Activated CD4-positive, alpha-beta T cell treated with anti-CD3 and anti-CD28 coated beads, Interleukin-2, amount 50 U/mL, for 16 hours (primary cell): ENCODE results near the gene SLC16A10.
"Not testable (repeated sequence)": the region's sequence is repeated elsewhere in the genome, so short reads cannot be mapped to it uniquely, and the experiment has no call there.

Experiments
- DNase-seq: peaks from one replicate; pipeline ENCODE4 v3.0.0-alpha.2; 2020

Gene SLC16A10

DNA sequence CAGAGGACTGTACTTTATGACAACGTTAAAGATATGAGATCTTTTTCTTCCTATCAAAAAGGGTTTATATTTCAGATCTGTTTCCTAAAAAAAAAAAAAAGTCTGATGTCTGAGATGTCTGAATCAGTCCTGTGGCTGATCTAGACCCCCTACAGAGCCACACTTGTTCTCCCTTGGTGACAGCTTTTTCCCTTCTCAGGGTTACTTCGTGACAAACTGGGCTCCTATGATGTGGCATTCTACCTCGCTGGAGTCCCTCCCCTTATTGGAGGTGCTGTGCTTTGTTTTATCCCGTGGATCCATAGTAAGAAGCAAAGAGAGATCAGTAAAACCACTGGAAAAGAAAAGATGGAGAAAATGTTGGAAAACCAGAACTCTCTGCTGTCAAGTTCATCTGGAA lies 134.5 kb downstream of the SLC16A10 start:
- DNase-seq, result no peak

DNA sequence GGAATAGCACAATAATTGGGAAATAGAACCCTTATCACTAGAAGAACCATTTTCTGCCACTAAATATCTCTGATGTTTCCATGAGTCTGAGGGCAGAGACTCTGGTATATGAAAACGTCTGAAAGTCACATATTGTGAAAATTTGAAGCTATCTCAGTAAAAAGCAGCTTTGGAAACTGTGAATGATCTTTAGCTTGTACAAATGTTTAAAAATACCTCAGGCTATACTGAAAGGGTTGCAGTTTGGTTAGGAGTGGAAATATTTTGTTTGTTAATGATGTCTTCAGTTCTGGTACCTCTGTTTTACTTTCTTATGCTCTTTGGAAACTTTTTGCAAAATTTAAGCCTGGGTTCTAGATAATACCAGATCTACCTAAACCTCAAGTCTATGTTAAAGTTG lies 135.0 kb downstream of the SLC16A10 start:
- DNase-seq, result no peak

DNA sequence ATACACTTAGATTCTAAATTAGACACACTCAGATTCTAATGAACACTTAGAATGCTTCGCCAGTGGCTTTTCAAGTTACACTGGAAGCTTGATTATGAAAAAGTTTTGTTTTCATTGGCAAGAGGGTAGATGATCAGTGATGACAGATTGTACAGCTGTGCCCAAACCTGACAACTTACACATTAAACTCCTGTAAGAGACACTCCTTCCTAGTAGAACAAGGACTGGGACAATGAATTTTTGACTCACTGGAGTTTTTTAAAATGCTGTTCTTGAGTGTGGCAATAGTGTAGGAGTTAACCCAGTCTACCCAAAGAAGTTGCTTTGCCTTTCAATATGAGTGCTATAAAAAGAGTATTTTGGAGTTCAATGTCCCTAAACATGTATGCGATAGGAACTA lies 140.8 kb downstream of the SLC16A10 start:
- DNase-seq, result no peak

DNA sequence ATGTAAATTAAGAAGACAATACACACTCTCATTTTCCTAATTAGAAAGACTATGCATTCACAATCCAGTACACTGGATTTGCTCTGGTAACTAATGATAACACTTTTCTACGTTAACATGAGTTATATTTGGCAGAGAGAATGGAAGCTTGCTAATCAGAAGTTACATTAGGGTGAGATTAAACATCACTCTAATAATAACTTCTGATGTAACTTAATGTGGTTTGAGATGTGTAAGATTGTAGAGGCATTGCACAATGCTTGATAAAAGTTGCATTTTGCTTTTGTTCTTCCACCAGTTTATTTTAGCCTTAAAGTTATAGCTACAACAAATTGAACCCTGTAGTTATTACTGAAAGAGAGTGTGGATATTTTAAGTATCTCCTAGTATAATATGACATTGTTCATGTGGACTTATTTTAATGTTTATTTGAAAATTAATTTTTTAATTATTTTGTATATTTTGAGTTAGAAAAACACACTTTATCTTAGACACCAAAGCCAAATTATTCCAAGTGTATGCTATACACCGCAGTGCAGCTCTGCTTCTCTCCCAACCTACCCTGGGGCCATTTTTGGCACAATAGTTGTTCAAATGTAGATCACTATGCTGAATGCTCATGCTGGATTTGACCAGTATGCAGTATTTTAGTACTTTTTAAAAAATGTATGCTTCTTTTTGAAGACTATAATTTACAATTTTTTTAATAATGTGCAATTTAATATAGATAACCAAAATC lies 143.2 kb downstream of the SLC16A10 start:
- DNase-seq, result no peak

DNA sequence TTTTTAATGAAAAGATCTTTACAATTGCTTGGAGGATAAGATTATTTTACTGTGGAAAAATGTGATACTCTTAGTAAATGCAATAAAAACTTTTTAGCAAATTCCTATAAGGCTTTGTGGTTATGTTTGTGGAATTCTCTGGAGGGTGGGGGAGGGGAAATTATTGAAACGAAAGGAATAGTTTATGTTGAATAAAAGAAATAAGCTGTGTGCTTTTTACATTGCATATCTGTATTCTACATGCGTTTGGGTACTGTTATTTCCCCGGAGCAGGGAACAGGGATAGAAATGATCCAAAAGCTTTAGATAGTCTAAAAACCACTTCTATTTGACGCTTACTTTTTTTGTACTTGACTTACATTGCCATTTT lies 143.8 kb downstream of the SLC16A10 start:
- DNase-seq, result no peak

DNA sequence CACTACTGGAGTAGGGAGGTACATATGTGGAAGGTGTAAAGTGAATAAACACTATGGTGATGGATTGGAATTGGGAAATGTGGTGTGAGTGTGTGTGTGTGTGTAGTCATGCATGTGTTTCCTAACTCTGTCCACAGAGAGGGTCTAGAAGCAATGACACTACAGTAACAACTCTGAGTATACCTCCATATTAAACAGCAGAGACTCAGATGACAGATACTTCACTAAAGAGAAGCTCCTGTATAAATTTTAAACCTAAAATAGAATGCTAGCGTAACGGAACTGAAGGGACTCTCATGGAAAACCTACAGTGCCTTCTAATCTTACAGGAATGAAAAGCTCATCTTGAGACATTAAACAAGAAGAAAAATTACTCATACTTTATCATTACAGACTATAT lies 150.5 kb downstream of the SLC16A10 start:
- DNase-seq, result no peak

DNA sequence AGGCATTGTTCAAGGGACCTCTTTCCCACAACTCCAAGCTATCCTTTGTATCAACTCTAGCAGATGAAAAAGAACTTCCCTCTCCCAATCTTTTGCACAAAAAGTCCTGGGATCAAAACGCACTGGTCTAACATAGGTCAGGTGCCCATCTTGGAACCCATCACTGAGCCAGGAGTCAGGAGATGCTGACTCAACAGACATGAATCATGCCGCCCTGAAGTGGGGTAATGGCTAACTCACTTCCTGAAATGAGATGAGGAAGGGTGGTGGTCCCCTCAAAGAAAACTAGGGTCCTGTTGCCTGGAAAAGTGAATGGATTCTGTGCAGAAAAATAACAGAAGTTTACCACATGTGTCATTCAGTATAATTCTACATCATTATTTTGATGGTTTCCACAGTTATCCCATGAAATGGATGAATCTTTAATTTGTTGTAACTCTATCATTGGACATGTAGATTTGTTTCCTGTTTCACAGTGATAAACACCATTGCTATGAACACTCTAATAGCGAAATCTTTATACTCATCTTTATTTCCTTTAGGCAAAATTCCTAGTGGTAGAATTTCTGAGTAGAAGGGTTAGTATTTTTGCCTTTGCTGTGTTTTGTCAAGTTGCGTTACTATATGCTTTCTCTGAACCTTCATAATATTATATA lies 151.3 kb downstream of the SLC16A10 start:
- DNase-seq, result no peak

DNA sequence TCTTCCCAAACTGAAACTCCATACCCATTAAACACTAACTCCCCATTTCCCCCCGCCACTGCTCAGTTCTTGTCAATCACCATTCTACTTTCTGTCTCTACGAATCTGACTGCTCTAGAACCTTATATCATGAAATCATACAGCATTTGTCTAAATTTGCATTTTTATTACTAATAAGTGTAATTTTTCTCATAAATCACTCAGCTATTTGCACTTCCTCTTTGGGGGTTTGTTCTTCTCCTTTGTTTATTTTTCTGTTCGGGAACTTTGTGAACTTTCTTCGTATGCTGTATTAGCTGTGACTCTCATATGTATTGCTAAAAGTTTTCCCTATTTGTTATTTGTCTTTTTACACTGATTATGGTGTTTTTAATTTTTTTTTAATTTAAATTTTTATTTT lies 152.2 kb downstream of the SLC16A10 start:
- no peak for DNase-seq

DNA sequence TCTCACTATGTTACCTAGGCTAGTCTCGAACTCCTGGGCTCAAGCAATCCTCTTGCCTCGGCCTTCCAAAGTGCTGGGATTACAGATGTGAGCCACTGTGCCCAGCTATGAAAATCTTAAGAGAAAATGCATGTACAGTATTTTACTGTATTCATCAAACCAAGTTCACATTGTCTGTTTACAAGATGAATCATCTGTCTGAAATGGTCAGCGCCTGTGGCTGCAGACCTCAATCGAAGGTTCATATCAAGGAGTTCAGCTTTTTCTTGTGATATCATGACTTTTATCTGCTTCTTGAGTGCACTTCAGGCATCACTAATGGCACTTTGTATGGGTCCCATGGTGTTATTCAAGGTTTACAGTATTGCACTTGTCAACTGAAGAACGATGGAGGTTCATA lies 155.1 kb downstream of the SLC16A10 start:
- no peak for DNase-seq

DNA sequence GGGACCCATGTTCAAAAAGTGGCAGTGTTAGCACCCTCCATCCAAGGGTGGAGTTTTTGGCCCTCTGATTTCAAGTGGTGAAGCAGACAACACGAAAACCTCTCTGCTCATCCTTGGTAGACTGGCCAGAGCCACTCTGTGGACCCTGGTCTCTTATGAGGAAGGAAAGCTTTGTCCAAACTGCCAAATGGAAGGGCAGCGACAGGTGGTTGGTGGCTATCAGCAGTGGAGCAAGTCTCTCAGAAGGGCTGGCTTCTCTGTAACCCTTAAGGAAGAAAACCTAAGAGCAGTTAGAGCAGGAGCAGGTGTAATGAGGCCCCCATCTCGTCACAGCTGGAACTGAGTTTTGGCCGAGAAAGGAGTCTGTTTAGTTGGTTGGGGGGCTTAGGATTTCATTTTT lies 155.8 kb downstream of the SLC16A10 start:
- no peak for DNase-seq

DNA sequence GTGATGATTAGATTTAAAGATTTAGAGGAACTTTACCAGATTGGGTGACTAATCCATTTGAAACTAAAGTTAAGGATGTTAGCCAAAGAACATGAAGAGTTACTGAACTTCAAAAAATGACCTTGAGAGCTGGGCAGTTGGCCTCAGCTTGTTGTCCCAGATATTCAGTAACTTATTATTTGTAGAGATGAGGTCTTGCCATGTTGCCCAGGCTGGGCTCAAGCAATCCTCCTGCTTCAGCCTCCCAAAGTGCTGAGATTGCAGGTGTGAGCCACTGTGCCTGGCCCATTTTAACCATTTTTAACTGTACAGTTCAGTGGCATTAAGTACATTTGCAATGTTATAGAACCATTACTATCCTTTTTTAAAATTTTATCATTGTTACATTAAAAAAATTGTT lies 161.5 kb downstream of the SLC16A10 start:
- no peak for DNase-seq

DNA sequence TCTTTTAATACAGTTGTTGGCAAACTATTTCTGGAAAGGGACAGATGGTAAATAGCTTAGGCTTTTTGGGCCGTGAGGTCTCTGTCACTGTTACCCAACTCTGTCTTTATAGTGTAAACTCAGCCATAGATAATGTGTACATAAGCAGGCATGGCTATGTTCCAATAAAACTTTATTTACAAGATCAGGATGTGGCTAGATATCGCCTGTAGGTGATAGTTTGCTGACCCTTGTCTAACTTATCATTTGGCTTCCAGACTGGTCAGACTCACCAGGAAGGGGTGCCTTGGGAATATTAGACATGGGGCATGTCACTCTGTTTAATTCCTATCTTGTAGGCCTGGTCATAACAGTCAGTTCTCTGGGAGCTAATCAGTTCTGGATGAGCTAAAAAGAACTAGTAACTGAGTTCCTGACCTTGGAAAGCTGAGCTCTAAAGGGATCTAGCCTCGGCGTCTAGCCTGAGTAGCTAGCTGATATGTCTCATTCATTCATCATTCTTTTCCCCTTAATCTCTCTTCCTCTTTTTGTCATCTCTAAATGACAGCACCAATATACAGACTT lies 163.6 kb downstream of the SLC16A10 start:
- no peak for DNase-seq

DNA sequence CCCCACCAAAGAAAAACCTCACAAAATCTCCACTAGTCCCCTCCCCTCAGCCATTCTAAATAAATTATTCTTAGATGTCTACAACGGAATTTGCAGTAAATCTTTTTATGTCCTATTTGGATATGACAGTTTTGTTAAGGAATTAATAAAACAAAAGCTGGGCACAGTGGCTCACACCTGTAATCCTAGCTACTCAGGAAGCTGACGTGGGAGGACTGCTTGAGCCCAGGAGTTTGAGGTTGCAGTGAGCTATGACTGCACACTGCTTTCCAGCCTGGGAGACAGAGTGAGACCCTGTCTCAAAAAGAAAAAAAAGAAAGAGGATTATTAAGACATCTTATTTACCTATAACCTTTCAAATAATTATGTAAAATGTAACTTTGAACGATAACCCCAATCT lies 165.4 kb downstream of the SLC16A10 start:
- DNase-seq, result no peak

DNA sequence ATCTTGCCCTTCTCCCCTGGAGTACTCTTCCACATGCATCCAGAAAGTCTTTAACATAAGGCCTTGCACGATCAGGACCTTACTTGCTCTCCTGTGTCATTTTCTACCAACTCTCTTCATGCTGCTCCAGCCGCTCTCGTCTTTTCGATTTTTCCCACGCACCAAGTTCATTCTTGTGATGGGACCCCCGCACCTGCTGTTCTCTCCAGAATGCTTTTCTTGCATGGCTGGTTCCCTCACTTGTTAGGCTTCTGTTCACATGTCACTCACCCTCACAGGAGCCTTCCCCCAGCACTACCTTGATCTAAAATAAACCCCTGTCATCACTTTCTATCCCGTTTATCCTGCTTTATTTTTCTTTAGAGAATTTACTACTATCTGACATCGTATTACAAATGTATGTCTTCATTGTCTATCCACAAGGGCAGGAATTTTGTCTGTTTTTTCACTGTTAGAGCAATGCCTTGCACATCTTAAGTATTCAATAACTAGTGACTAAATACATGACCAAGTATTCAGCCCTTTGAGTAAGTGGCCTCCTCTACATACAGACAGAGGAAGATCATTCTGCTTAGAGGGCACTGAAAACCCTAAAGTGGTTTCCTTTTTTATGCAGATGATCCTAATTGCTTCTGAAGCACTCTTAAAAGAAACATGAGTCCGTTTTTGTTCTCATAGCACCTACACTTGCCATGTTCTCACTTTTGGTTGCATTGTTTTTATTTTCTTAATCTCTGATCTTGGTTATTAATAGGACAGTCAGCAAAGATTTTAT lies 166.9 kb downstream of the SLC16A10 start:
- DNase-seq, result no peak

DNA sequence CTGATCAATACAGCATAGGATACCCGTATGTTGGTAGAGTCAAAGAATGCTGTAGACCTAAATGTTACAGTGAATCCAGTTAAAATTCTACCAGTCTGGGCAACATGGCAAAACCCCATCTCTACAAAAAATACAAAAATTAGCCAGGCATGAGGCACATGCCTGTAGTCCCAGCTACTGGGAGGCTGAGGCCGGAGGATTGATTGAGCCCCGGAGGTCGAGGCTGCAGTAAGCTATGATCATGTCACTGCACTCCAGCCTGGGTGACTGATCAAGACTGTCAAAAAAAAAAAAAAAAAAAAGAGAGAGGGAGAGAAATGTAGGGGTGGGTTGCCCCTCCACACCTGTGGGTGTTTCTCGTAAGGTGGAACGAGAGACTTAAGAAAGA lies 167.5 kb downstream of the SLC16A10 start:
- DNase-seq, result no peak

DNA sequence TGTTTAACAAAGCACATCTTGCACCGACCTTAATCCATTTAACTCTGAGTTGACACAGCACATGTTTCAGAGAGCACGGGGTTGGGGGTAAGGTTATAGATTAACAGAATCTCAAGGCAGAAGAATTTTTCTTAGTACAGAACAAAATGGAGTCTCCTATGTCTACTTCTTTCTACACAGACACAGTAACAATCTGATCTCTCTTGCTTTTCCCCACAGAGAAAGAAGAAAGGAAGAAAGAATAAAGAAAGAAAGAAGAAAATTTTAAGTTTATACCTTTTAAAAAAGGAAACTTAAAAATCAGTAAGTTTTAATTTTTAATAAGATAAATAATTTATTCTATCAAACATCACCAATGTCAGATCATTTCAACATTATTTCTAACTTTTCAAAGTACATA lies 168.5 kb downstream of the SLC16A10 start:
- not testable (repeated sequence) for DNase-seq

DNA sequence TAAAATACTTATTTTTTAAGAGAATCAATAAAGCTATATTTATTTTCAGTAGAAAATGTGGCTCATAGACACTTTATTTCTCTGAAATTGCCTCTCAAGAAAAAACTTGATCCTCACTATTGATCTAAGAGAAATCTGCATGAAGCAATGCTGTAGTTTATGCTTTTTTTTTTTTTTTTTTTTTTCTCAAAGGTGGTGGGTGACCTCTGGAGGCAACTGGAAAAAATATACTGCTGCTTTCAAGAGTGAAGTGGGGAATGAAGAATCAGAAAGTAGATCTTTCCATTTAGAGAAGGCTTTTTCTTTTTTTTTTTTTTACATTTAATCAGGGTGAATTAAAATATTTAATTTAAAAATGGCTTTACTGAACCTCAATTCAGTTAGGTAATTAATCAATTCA lies 169.3 kb downstream of the SLC16A10 start:
- no peak for DNase-seq

DNA sequence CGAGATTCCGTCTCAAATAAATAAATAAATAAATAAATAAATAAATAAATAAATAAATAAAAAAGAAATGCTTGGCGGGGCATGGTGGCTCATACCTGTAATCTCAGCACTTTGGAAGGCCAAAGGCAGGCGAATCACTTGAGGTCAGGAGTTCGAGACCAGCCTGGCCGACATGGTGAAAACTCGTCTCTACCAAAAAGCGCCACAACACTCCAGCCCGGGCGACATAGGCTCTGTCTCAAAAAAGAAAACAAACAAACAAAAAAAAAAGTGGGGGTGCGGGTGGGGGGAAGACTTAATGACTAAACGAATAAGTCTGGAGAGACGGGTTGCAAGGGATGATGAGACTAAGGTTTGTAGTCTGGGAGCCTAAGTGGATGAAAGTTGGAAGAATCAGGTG lies 170.7 kb downstream of the SLC16A10 start:
- DNase-seq, result no peak

DNA sequence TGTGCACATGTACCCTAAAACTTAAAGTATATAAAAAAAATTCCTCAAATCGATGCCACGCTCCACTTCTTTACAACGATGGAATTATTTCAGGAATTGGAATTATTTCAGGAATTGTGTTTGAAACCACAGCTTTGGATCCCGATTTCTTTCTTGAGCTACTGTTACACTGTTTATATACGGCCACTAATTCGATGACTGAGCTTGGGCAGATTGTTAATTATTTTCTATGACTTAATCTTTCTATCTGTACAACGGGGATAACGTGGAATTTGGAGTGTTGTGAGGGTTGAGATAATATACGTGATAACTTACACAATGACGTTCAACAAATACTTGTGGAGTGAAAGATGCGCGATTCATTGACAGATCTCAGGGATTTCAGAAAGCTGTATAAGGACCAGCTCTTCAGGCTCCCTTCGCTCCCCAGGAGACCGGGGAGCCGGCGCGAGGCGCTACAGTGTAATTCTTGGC lies 171.3 kb downstream of the SLC16A10 start:
- no peak for DNase-seq

DNA sequence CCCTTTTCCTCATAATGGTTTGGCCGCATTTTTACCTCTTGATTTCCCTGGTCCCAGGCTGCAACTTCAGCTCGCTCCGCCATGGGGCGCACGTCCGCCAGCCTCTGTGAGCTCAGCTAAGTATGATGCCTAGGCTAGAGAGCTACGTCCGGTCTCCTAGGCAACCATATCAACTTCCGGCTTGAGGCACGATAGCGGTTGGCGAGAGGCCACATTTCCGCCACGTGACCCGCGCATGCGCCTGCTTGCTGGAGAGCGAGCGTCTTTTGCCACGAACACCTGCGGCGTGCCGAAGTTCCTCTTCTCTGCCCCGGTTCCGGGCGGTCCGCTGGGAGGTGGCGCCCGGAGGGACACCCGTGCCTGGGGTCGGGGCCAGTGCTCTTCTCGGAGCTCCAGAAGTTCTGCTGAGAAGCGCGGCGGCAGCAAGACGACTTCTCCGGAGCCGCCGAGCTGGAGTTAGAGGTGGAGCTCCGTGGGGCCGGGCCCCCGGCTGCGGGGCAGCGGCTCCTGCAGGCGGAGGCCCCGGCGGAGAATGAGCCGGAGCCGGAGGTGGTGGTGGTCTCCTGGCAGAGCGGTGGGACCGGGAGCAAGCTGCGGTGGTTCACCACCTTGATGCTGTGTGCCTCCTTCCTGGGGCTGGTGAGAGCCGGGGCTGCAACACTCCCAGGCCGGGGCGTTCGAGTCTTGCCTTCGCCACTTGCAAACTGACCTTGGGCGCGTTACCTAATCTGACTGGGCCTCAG lies 172.0 kb downstream of the SLC16A10 start:
- DNase-seq, result peak; percentile 100

DNA sequence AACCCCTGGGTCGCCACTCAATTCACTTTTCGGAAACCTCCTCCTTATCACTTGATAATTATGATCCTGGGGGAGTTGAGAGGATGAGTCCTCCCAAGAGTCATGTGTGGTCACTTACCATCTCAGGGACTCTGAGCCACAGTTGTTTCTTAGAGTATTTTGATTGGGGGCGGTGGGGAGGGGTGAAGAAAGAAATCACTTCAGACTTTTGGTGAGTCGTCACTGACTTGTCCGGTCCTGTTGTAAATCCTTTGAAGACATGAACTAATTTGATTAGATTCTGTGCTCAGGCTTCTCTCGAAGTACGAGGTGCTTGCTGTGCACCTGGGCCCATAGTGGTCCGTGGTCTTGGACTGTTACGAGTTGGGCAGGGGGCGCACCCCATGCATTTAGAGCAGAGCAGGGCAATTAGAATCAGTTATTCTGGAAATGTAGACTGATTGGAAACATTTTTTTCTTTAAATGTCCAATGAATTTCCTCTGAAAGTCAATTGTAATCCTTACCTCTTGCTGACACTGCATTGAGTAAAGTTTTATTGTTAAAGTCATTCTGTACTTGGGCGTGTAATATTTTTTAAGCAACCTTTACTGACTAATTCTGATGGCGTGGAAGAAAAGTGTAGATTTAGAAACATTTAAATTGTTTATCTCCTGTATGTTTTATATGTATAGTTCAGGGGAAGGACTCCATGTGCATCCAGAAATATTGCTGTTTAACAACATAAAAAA lies 173.4 kb downstream of the SLC16A10 start:
- DNase-seq, result no peak

DNA sequence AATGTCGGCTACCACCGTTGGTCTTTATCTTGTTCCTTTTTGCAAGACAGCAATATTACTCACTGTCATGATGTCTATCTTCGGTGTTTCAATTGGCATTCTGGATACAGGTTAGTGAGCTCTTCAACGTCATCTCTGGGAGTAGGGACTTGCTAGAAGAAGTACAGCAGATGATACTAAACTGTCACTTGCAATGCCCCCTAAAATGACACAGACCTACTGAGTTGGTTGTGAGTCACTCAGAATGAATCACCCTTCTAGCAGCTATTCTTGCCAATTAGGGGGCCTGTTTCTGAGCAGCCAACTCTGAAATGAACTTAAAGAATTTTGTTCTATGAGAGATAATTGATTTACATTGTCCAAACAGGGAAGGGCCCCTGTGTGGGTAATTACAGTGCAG lies 176.5 kb downstream of the SLC16A10 start:
- DNase-seq, result peak; percentile 32
